HCT116 (cell line): ENCODE data around the gene DMD. TPM values are rescaled to one million over a fixed set of nuclear protein-coding genes. Genes with fewer than 3 reads are reported as not detected.

Source experiments
- ATAC-seq: fragments of 200-7000 bp; cut with Tn5 transposase; 2 replicates; pipeline ENCODE4 v1.9.1; 2020; ENCODE audit warnings: mild to moderate bottlenecking, moderate library complexity
- BruUV-seq: library from RNA; stranded (reverse); fragments of 400-500 nt; replicated peaks from 2 replicates; lab custom pipeline; 2021; lab: Mats Ljungman, UMichigan
- CTCF ChIA-PET: fragments of 300-600 bp; sonication (Branson Sonifier 250); formaldehyde crosslinking; loops from one replicate; lab custom pipeline; 2021; ENCODE audit warnings: antibody characterized with exemption; lab: Charles Lee
- POLR2A ChIA-PET: fragments of 300-600, 350-600 bp; sonication (Branson Sonifier 250); formaldehyde crosslinking; loops from one replicate; lab custom pipeline; 2021; ENCODE audit warnings: antibody characterized with exemption; lab: Charles Lee
- RAD21 ChIA-PET, 2 experiments: fragments of 300-600 bp; sonication (Branson Sonifier 250); formaldehyde crosslinking; loops; one replicate each; lab custom pipeline; 2023; ENCODE audit warnings: low total read pairs in 2 of 2; ENCODE audit not compliant: uncharacterized antibody in 2 of 2, unreplicated experiment in 2 of 2, low non-redundant PET in 1 of 2; lab: Charles Lee
- DNase-seq: peaks from one replicate; pipeline ENCODE4 v3.0.0-alpha.2; 2010; ENCODE audit warnings: low read depth, low spot score
- H2AFZ ChIP-seq: fragments of 200-600 bp; shearing (Covaris generic), sonication (generic); 2 replicates; pipeline ENCODE4 v1.6.1; 2017; ENCODE audit warnings: low read depth, mixed run types, mixed read lengths, antibody characterized with exemption, low read length; ENCODE audit not compliant: poor library complexity, severe bottlenecking
- H3K27ac ChIP-seq: 2 replicates; pipeline ENCODE4 v1.5.1; 2012; ENCODE audit warnings: low read depth, low read length
- H3K27me3 ChIP-seq: fragments of 200-600 bp; sonication (generic); 2 replicates; pipeline ENCODE4 v1.6.1; 2016; ENCODE audit warnings: mixed run types, low read length, mixed read lengths; ENCODE audit not compliant: insufficient read depth
- H3K36me3 ChIP-seq, 2 experiments: fragments of 200-500 bp in 1 of 2; fragments of 200-600 bp in 1 of 2; sonication (Bioruptor generic) in 1 of 2; sonication (generic) in 1 of 2; 2 replicates each; pipeline versions ENCODE4 v1.5.1 to v1.6.1; 2014 to 2016; ENCODE audit warnings: low read length in 2 of 2, inconsistent platforms in 1 of 2, mixed read lengths in 1 of 2, mixed run types in 1 of 2; ENCODE audit not compliant: insufficient read depth in 2 of 2, control insufficient read depth in 1 of 2
- H3K4me1 ChIP-seq, 2 experiments: fragments of 200-600 bp in 1 of 2; sonication (generic) in 1 of 2; 2 replicates each; pipeline versions ENCODE4 v1.5.1 to v1.6.1; 2012 to 2017; ENCODE audit warnings: low read length in 2 of 2, inconsistent platforms in 1 of 2, mild to moderate bottlenecking in 1 of 2, mixed read lengths in 1 of 2, mixed run types in 1 of 2, moderate library complexity in 1 of 2; ENCODE audit not compliant: insufficient read depth in 2 of 2, control insufficient read depth in 1 of 2
- H3K4me2 ChIP-seq: fragments of 200-600 bp; sonication (generic); 2 replicates; pipeline ENCODE4 v1.6.1; 2017; ENCODE audit warnings: mixed run types, low read length, mixed read lengths
- H3K4me3 ChIP-seq, 2 experiments: fragments of 200-600 bp in 1 of 2; sonication (generic) in 1 of 2; replicated peaks in 1 of 2; 2 replicates each; pipeline ENCODE4 v1.5.1; 2011 to 2016; ENCODE audit warnings: low read length in 2 of 2, control low read depth in 1 of 2, low read depth in 1 of 2, mild to moderate bottlenecking in 1 of 2, mixed read lengths in 1 of 2, mixed run types in 1 of 2
- H3K79me2 ChIP-seq: fragments of 200-600 bp; sonication (generic); 2 replicates; pipeline ENCODE4 v1.6.1; 2017; ENCODE audit warnings: mild to moderate bottlenecking, mixed run types, low read length, moderate library complexity, mixed read lengths; ENCODE audit not compliant: insufficient read depth
- H3K9ac ChIP-seq: fragments of 200-600 bp; sonication (generic); 2 replicates; pipeline ENCODE4 v1.6.1; 2016; ENCODE audit warnings: low read length, mixed read lengths
- H3K9me2 ChIP-seq: fragments of 200-600 bp; sonication (generic), shearing (Covaris generic); 2 replicates; pipeline ENCODE4 v1.6.1; 2017; ENCODE audit warnings: mixed run types, mild to moderate bottlenecking, moderate library complexity; ENCODE audit not compliant: insufficient read depth
- H3K9me3 ChIP-seq, 2 experiments: fragments of 200-500 bp in 1 of 2; fragments of 200-600 bp in 1 of 2; sonication (Bioruptor generic) in 1 of 2; sonication (generic) in 1 of 2; 2 replicates each; pipeline ENCODE4 v1.6.1; 2014 to 2017; ENCODE audit warnings: low read length in 2 of 2, mixed read lengths in 2 of 2, inconsistent platforms in 1 of 2, low read depth in 1 of 2, mild to moderate bottlenecking in 1 of 2, mixed run types in 1 of 2, moderate library complexity in 1 of 2; ENCODE audit not compliant: control insufficient read depth in 1 of 2, insufficient read depth in 1 of 2
- H4K20me1 ChIP-seq: fragments of 200-600 bp; sonication (generic), shearing (Covaris generic); 2 replicates; pipeline ENCODE4 v1.6.1; 2017; ENCODE audit warnings: mixed run types, mild to moderate bottlenecking, moderate library complexity; ENCODE audit not compliant: insufficient read depth
- ATF3 ChIP-seq: IDR thresholded peaks from 2 replicates; pipeline ENCODE4 v1.6.1; 2012
- CBX3 ChIP-seq: IDR thresholded peaks from 2 replicates; pipeline ENCODE4 v1.6.1; 2012; ENCODE audit warnings: low read depth
- CTCF ChIP-seq, 3 experiments: fragments of 200-600 bp in 1 of 3; sonication (generic) in 1 of 3; IDR thresholded peaks in 2 of 3; conservative IDR thresholded peaks in 1 of 3; 2 replicates each; pipeline ENCODE4 v1.5.1; 2012 to 2017; ENCODE audit warnings: low read depth in 2 of 3, low read length in 2 of 3, antibody characterized with exemption in 1 of 3, borderline replicate concordance in 1 of 3, control low read depth in 1 of 3, mild to moderate bottlenecking in 1 of 3, mixed read lengths in 1 of 3, mixed run types in 1 of 3, moderate library complexity in 1 of 3; ENCODE audit not compliant: insufficient read depth in 1 of 3
- EGR1 ChIP-seq: IDR thresholded peaks from 2 replicates; pipeline ENCODE4 v1.6.1; 2012; ENCODE audit warnings: low read depth
- ELF1 ChIP-seq: IDR thresholded peaks from 2 replicates; pipeline ENCODE4 v1.6.1; 2012; ENCODE audit warnings: low read depth, borderline replicate concordance
- EZH2 ChIP-seq: fragments of 200-600 bp; sonication (generic); IDR thresholded peaks from 2 replicates; pipeline ENCODE4 v1.6.1; 2017; ENCODE audit warnings: antibody characterized with exemption, mixed run types
- EZH2phosphoT487 ChIP-seq: fragments of 200-600 bp; IDR thresholded peaks from 2 replicates; pipeline ENCODE4 v1.6.1; 2018; ENCODE audit warnings: antibody characterized with exemption, borderline replicate concordance
- FOSL1 ChIP-seq: IDR thresholded peaks from 2 replicates; pipeline ENCODE4 v1.6.1; 2012; ENCODE audit warnings: low read depth
- JUND ChIP-seq: IDR thresholded peaks from 2 replicates; pipeline ENCODE4 v1.6.1; 2012
- MAX ChIP-seq: IDR thresholded peaks from 2 replicates; pipeline ENCODE4 v1.6.1; 2012
- POLR2A ChIP-seq: IDR thresholded peaks from 2 replicates; pipeline ENCODE4 v1.7.0; 2011; ENCODE audit warnings: borderline replicate concordance; ENCODE audit not compliant: insufficient read depth, insufficient read length; ENCODE audit errors: extremely low read depth
- POLR2AphosphoS5 ChIP-seq: IDR thresholded peaks from 2 replicates; pipeline ENCODE4 v1.6.1; 2011; ENCODE audit warnings: mild to moderate bottlenecking, low read depth, low read length, moderate library complexity
- RAD21 ChIP-seq: IDR thresholded peaks from 2 replicates; pipeline ENCODE4 v1.6.1; 2012; ENCODE audit warnings: low read depth, mild to moderate bottlenecking
- REST ChIP-seq: IDR thresholded peaks from 2 replicates; pipeline ENCODE4 v1.6.1; 2012; ENCODE audit warnings: low read depth
- SIN3A ChIP-seq: IDR thresholded peaks from 2 replicates; pipeline ENCODE4 v1.6.1; 2012; ENCODE audit warnings: low read depth
- SRF ChIP-seq: IDR thresholded peaks from 2 replicates; pipeline ENCODE4 v1.6.1; 2012; ENCODE audit warnings: low read depth
- YY1 ChIP-seq: IDR thresholded peaks from 2 replicates; pipeline ENCODE4 v1.6.1; 2011; ENCODE audit warnings: low read length, low read depth, moderate library complexity, mild to moderate bottlenecking; ENCODE audit not compliant: insufficient replicate concordance; ENCODE audit errors: extremely low read depth
- ZBTB33 ChIP-seq: IDR thresholded peaks from 2 replicates; pipeline ENCODE4 v1.6.1; 2011; ENCODE audit warnings: mild to moderate bottlenecking, low read length, moderate library complexity; ENCODE audit not compliant: insufficient replicate concordance; ENCODE audit errors: extremely low read depth
- ZFX ChIP-seq: fragments of 450-650 bp; IDR thresholded peaks from 2 replicates; pipeline ENCODE4 v1.6.1; 2017
- ZNF274 ChIP-seq: fragments of 200-500 bp; sonication (Bioruptor generic); IDR thresholded peaks from 2 replicates; pipeline ENCODE4 v1.6.1; 2014; ENCODE audit warnings: mild to moderate bottlenecking, low read depth, low read length, inconsistent platforms
- intact Hi-C: fragments of 100-400 bp; cut with micrococcal nuclease; formaldehyde crosslinking; loops from 2 replicates; pipeline ENCODE4 v1.10.0; 2022
- total RNA-seq: library from RNA; stranded (reverse); gene quantifications from one replicate; pipeline ENCODE4 v1.2.1, GENCODE V29; 2021; ENCODE audit not compliant: unreplicated experiment

DMD gene
- total RNA-seq, 1 experiment from 2014 or later, result 0.05 TPM

- Histone ChIP-seq H2AFZ (no peak overlapping the region), H3K4me2 (no peak overlapping the region), H3K9me3 (no peaks in the 10 kb centered on the region), H3K4me3 (no peak overlapping the region), H4K20me1 (no peaks in the 10 kb centered on the region), H3K4me1 (no peaks in the 10 kb centered on the region), H3K9ac (no peak overlapping the region), H3K36me3 (no peaks in the 10 kb centered on the region), H3K27me3 (no peaks in the 10 kb centered on the region), H3K9me2 (no peaks in the 10 kb centered on the region), H3K79me2 (no peaks in the 10 kb centered on the region), H3K27ac (no peak overlapping the region)
- BruUV-seq, result no TSS peak
- ATAC-seq (no peak), DNase-seq (no peak)
- intact Hi-C loops, result no loop called here
- ChIA-PET RAD21 (no interaction called here), POLR2A (no interaction called here), CTCF (no interaction called here)
- TF ChIP-seq YY1 (no peak), POLR2A (no peak), ZBTB33 (no peak), CBX3 (no peak), REST (no peak), ZNF274 (no peak), JUND (no peak), SIN3A (no peak), EZH2 (no peak), EGR1 (no peak), RAD21 (no peak), ZFX (no peak), ATF3 (no peak), MAX (no peak), CTCF (IDR thresholded peaks at IDR 0.05 in 2 of 3, conservative IDR thresholded peaks at IDR 0.05 in 1 of 3; ENCODE audit: borderline replicate concordance in 1 of 3, insufficient read depth in 1 of 3, low read depth in 2 of 3, low read length in 2 of 3) (no peak), POLR2AphosphoS5 (no peak), ELF1 (no peak), FOSL1 (no peak), SRF (no peak), EZH2phosphoT487 (no peak)
These were observed 1826.9 kb downstream of the DMD start for GRCh38 chrX:31384471-31384870.
